K562 (cell line): ENCODE measurements around the gene FKBP8. TPM values are rescaled to one million over a fixed set of nuclear protein-coding genes. Genes with fewer than 3 reads are reported as not detected.

Experiments
- ARHGAP35 ChIP-seq: fragments of 450-650 bp; IDR thresholded peaks from 2 replicates; pipeline ENCODE4 v1.6.1; 2018; ENCODE audit not compliant: partially characterized antibody
- BRD9 ChIP-seq: fragments of 450-650 bp; IDR thresholded peaks from 2 replicates; pipeline ENCODE4 v1.6.1; 2018; ENCODE audit warnings: low read depth; ENCODE audit not compliant: partially characterized antibody
- E2F3 ChIP-seq: fragments of 250-450 bp; sonication (Bioruptor Pico); IDR thresholded peaks from 2 replicates; pipeline ENCODE4 v1.4.0; 2020; ENCODE audit warnings: mild to moderate bottlenecking
- FOXP1 ChIP-seq: sonication (generic); formaldehyde crosslinking; IDR thresholded peaks from 2 replicates; pipeline ENCODE4 v1.8.0; 2022; ENCODE audit warnings: mild to moderate bottlenecking, missing genetic modification reagents
- GATA2 ChIP-seq: sonication (generic); formaldehyde crosslinking; IDR thresholded peaks from 2 replicates; pipeline ENCODE4 v1.4.0; 2020; ENCODE audit warnings: mild to moderate bottlenecking, missing genetic modification reagents
- HIVEP1 ChIP-seq: fragments of 250-450 bp; sonication (Bioruptor Pico); IDR thresholded peaks from 2 replicates; pipeline ENCODE4 v1.4.0; 2020; ENCODE audit warnings: mild to moderate bottlenecking
- HLTF ChIP-seq: fragments of 450-650 bp; IDR thresholded peaks from 2 replicates; pipeline ENCODE4 v1.6.1; 2016
- HMGN3 ChIP-seq: IDR thresholded peaks from 2 replicates; pipeline ENCODE4 v1.6.1; 2011; ENCODE audit warnings: borderline replicate concordance, low read depth, mild to moderate bottlenecking, mixed read lengths, low read length; ENCODE audit not compliant: insufficient read length; ENCODE audit errors: extremely low read depth
- KDM1A ChIP-seq, 2 experiments: fragments of 450-650 bp; IDR thresholded peaks; 2 replicates each; pipeline ENCODE4 v1.6.1; 2016; ENCODE audit warnings: mild to moderate bottlenecking in 2 of 2
- MYC ChIP-seq, 2 experiments: fragments of 250-450 bp in 1 of 2; sonication (Bioruptor Pico) in 1 of 2; IDR thresholded peaks; 2 replicates each; pipeline versions ENCODE4 v1.5.1 to v1.6.1; 2012 to 2021; ENCODE audit warnings: low read depth in 2 of 2, borderline replicate concordance in 1 of 2, improper control_type of control experiment in 1 of 2, low read length in 1 of 2, mild to moderate bottlenecking in 1 of 2, moderate library complexity in 1 of 2
- NUFIP1 ChIP-seq: fragments of 450-650 bp; IDR thresholded peaks from 2 replicates; pipeline ENCODE4 v1.6.1; 2018; ENCODE audit not compliant: partially characterized antibody
- OTX1 ChIP-seq: fragments of 450-650 bp; formaldehyde crosslinking; IDR thresholded peaks from 2 replicates; pipeline ENCODE4 v1.4.0; 2022; ENCODE audit warnings: mild to moderate bottlenecking
- PHF8 ChIP-seq: fragments of 200-600 bp; sonication (generic); IDR thresholded peaks from 2 replicates; pipeline ENCODE4 v1.6.1; 2012; ENCODE audit warnings: mixed run types, mild to moderate bottlenecking, inconsistent platforms, low read length, moderate library complexity, borderline replicate concordance
- TGIF2 ChIP-seq: sonication (generic); formaldehyde crosslinking; IDR thresholded peaks from 2 replicates; pipeline ENCODE4 v1.8.1; 2022; ENCODE audit warnings: mild to moderate bottlenecking, missing genetic modification reagents, moderate library complexity
- ZBTB9 ChIP-seq: fragments of 450-650 bp; formaldehyde crosslinking; IDR thresholded peaks from 2 replicates; pipeline ENCODE4 v1.4.0; 2020; ENCODE audit warnings: mild to moderate bottlenecking, moderate library complexity
- ZNF146 ChIP-seq: IDR thresholded peaks from one replicate; pipeline ENCODE4 v1.6.1; 2018; ENCODE audit warnings: missing compliant biosample characterization; ENCODE audit not compliant: unreplicated experiment
- ZNF232 ChIP-seq: sonication (generic); formaldehyde crosslinking; IDR thresholded peaks from 2 replicates; pipeline ENCODE4 v1.8.0; 2022; ENCODE audit warnings: mild to moderate bottlenecking, missing genetic modification reagents
- ZNF41 ChIP-seq: fragments of 250-450 bp; sonication (Bioruptor Pico); conservative IDR thresholded peaks from 2 replicates; pipeline ENCODE4 v1.4.0; 2020; ENCODE audit warnings: mild to moderate bottlenecking
- ZNF511 ChIP-seq: sonication (generic); formaldehyde crosslinking; IDR thresholded peaks from 2 replicates; pipeline ENCODE4 v1.8.0; 2022; ENCODE audit warnings: mild to moderate bottlenecking, missing genetic modification reagents
- polyA plus RNA-seq, 8 experiments: library from polyadenylated mRNA; depleted of rRNA in 4 of 8; stranded (reverse) in 5 of 8; unstranded in 3 of 8; fragments of >200 nt; fragmentation: Nextera tagmentation in 2 of 8; fragmentation: Illumina TruSeq in 1 of 8; extraction: Ambion mirVana in 2 of 8; extraction: Trizol in 1 of 8; gene quantifications; 2 replicates each; pipeline versions ENCODE4 v1.2.1 to v1.2.3, GENCODE V29; 2011 to 2014; ENCODE audit warnings: inconsistent platforms in 1 of 8, missing spikeins in 1 of 8
- total RNA-seq, 7 experiments: library from RNA; depleted of rRNA in 6 of 7; stranded (reverse); fragments of >200 nt in 6 of 7; fragmentation: Illumina TruSeq in 2 of 7; extraction: Trizol in 2 of 7; gene quantifications; 2 replicates each; pipeline versions ENCODE4 v1.2.1 to v1.2.3, GENCODE V29; 2011 to 2021; ENCODE audit warnings: low replicate concordance in 1 of 7
- TF ChIP-seq, protein P1 (sequence below): fragments of 250-450 bp; sonication (Bioruptor Pico); IDR thresholded peaks from 2 replicates; pipeline ENCODE4 v1.4.0; 2020; ENCODE audit warnings: borderline replicate concordance
- TF ChIP-seq, protein P2 (sequence below): fragments of 250-450 bp; sonication (Bioruptor Pico); IDR thresholded peaks from 2 replicates; pipeline ENCODE4 v1.8.0; 2021; ENCODE audit warnings: borderline replicate concordance, mild to moderate bottlenecking, moderate library complexity; ENCODE audit not compliant: poor library complexity, severe bottlenecking
- TF ChIP-seq, protein P3 (sequence below): IDR thresholded peaks from 3 replicates; pipeline ENCODE4 v1.6.1; 2011; ENCODE audit warnings: borderline replicate concordance, mild to moderate bottlenecking; ENCODE audit not compliant: insufficient read length, insufficient read depth

FKBP8 gene
- total and polyA plus RNA-seq, 9 of the 15 experiments (the other 6 are each of a cell fraction or from before 2014, with no cell fraction given) = 0.46 to 236 (median 104) TPM

- no peak for TF ChIP-seq KDM1A (IDR thresholded peaks at IDR 0.05)
- TF ChIP-seq HLTF = no peak
- TF ChIP-seq E2F3 = 0 out of 2 replicates have a peak, but pooled peaks have one; percentile 16
- TF ChIP-seq ZNF511 (CRISPR knock-in tag) = peak; percentile 76
- TF ChIP-seq TGIF2 (CRISPR knock-in tag) = no peak
- TF ChIP-seq, protein P1, sequence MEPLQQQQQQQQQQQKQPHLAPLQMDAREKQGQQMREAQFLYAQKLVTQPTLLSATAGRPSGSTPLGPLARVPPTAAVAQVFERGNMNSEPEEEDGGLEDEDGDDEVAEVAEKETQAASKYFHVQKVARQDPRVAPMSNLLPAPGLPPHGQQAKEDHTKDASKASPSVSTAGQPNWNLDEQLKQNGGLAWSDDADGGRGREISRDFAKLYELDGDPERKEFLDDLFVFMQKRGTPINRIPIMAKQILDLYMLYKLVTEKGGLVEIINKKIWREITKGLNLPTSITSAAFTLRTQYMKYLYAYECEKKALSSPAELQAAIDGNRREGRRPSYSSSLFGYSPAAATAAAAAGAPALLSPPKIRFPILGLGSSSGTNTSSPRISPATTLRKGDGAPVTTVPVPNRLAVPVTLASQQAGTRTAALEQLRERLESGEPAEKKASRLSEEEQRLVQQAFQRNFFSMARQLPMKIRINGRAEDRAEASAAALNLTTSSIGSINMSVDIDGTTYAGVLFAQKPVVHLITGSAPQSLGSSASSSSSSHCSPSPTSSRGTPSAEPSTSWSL (CRISPR knock-in tag) = peak; percentile 54; the same call in 1 of the 2 replicates
- 0 out of 2 replicates have a peak, but pooled peaks have one; percentile 58 for TF ChIP-seq OTX1 (CRISPR knock-in tag)
- no peak for TF ChIP-seq GATA2 (CRISPR knock-in tag)
- no peak for TF ChIP-seq BRD9
- no peak for TF ChIP-seq MYC (IDR thresholded peaks at IDR 0.05; ENCODE audit: low read depth, low read length)
- no peak for TF ChIP-seq MYC (CRISPR knock-in tag; IDR thresholded peaks at IDR 0.05; ENCODE audit: borderline replicate concordance, low read depth)
- 0 out of 2 replicates have a peak, but pooled peaks have one; percentile 25 for TF ChIP-seq ZBTB9 (CRISPR knock-in tag)
- TF ChIP-seq ARHGAP35 = no peak
- TF ChIP-seq, protein P2, sequence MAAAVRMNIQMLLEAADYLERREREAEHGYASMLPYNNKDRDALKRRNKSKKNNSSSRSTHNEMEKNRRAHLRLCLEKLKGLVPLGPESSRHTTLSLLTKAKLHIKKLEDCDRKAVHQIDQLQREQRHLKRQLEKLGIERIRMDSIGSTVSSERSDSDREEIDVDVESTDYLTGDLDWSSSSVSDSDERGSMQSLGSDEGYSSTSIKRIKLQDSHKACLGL (CRISPR knock-in tag) = no peak
- no peak for TF ChIP-seq ZNF232 (CRISPR knock-in tag)
- no peak for TF ChIP-seq HMGN3
- peak; percentile 94; the same call in 1 of the 2 replicates for TF ChIP-seq PHF8
- TF ChIP-seq, protein P3, sequence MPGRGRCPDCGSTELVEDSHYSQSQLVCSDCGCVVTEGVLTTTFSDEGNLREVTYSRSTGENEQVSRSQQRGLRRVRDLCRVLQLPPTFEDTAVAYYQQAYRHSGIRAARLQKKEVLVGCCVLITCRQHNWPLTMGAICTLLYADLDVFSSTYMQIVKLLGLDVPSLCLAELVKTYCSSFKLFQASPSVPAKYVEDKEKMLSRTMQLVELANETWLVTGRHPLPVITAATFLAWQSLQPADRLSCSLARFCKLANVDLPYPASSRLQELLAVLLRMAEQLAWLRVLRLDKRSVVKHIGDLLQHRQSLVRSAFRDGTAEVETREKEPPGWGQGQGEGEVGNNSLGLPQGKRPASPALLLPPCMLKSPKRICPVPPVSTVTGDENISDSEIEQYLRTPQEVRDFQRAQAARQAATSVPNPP = no peak
- no peak for TF ChIP-seq NUFIP1
- peak; percentile 33; the same call in 1 of the 2 replicates for TF ChIP-seq FOXP1 (CRISPR knock-in tag)
- no peak for TF ChIP-seq HIVEP1
- no peak for TF ChIP-seq ZNF146
- no peak for TF ChIP-seq ZNF41
Observed at GRCh38 chr19:18521692-18522123, 21.7 kb downstream of the FKBP8 start, which contains the start of gene ELL (continued).
